VCaP (cell line): Measurements from ENCODE around the gene MS4A5.

Experiments
- H3K27ac ChIP-seq: fragments of 450-650 bp; 2 replicates; pipeline ENCODE4 v1.5.1; 2017
- TF ChIP-seq, protein P1 (sequence below): fragments of 450-650 bp; conservative IDR thresholded peaks from 2 replicates; pipeline ENCODE4 v1.5.1; 2017; ENCODE audit warnings: mild to moderate bottlenecking, moderate library complexity

Gene MS4A5, protein sequence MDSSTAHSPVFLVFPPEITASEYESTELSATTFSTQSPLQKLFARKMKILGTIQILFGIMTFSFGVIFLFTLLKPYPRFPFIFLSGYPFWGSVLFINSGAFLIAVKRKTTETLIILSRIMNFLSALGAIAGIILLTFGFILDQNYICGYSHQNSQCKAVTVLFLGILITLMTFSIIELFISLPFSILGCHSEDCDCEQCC

DNA sequence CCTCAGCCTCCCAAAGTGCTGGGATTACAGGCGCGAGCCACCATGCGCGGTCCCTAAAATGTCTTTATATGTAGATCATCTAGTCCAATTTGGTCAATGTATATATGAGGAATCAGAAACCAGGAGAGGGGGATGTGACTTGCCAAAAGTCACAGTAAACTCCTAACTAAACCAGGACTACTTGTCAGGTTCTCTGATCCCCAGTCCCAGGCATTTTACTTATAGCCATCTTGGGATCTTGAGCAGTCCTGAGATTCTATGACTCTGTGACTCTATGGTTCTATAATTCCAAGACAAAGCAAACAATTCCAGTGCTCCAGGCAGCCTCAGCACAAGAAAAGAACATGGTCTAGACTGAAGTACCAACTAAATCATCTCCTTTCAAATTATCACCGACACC lies at the start of gene MS4A5:
MS4A5 (plus strand) TSS at position 301 of the 400 bp plus-strand sequence. CDS start 103 bp downstream, outside the sequence.
- no peak within 1 kb of the TSS for H3K27ac ChIP-seq
- TF ChIP-seq, protein P1, sequence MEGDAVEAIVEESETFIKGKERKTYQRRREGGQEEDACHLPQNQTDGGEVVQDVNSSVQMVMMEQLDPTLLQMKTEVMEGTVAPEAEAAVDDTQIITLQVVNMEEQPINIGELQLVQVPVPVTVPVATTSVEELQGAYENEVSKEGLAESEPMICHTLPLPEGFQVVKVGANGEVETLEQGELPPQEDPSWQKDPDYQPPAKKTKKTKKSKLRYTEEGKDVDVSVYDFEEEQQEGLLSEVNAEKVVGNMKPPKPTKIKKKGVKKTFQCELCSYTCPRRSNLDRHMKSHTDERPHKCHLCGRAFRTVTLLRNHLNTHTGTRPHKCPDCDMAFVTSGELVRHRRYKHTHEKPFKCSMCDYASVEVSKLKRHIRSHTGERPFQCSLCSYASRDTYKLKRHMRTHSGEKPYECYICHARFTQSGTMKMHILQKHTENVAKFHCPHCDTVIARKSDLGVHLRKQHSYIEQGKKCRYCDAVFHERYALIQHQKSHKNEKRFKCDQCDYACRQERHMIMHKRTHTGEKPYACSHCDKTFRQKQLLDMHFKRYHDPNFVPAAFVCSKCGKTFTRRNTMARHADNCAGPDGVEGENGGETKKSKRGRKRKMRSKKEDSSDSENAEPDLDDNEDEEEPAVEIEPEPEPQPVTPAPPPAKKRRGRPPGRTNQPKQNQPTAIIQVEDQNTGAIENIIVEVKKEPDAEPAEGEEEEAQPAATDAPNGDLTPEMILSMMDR, result no peak

DNA sequence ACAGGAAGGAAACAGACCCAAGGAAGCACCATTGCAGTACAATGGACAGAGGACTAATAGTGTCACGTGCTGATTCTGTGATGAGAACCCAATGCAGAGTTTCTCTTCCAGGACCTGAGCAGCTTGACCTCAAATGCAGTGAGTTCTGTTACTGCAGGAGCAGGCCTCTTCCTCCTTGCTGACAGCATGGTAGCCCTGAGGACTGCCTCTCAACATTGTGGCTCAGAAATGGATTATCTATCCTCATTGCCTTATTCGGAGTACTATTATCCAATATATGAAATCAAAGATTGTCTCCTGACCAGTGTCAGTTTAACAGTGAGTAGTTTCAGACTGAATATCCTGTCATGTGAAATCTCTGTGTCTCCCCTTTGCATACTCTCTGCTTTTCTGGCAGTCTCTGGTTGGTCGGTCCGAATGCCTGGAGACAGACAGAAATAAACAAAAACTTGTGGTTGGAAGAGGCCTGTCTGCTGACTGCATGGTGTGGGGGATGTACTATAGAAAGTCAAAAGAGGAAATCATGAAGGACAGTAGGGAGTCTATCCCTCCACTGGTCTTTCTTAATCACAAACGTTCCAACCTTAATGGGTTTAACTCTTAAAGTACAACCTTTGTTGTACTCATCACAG lies 40.0 kb upstream of the MS4A5 start:
- H3K27ac ChIP-seq, result no peak overlapping the region
- TF ChIP-seq, protein P1, result no peak

DNA sequence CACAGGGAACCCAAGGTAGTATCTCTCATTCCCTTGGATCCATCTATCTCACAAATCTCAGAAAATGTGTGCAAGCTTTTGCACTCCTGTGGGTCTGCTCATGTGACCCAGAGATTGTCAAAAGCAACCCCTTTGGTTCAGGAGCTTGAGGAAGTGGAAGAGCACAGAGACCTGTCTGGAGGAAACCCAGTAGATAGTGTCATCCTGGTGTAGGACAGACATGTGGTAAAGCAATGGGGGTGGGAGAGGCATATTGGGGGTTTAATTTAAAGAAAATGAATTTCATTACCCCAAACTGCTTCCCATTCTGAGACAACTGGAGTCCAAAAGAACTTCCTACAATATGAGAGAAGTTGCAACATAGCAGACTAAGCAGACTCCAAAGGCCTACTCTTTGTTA lies 39.0 kb upstream of the MS4A5 start:
- TF ChIP-seq, protein P1, result no peak
- H3K27ac ChIP-seq, result no peak overlapping the region

DNA sequence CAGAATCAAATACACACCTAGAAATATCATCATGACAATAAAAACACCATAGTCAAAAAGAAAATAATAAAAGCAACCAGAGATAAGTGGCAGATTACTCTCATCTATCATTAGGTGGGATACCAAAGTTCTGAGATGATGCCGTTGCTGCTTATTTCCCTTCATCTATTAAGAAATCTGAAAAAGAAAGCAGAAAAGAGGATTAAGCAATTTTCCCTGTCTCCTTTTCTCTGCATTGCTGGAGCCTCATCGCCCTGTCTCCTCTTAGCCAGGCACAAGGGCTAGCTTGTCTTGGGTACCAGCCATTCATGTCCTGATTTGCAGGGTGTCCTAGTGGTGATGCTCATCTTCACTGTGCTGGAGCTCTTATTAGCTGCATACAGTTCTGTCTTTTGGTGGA lies 37.0 kb upstream of the MS4A5 start:
- TF ChIP-seq, protein P1, result no peak
- no peak overlapping the region for H3K27ac ChIP-seq

DNA sequence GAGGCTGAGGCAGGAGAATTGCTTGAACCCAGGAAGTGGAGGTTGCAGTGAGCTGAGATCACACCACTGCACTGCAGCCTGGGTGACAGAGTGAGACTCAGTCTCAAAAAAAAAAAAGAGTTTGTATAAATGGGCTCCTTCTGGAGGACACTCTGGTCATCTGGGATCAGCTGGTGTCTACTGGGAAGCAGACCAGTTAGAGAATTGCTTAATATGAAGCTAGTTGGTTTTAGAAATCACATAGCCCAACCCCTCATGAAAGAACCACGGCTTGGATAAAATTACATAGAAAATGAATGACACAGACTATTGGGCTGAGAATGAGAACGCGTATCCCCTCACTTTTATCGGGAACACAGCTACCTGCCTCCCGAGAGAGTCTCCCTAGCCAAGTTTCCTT lies 36.4 kb upstream of the MS4A5 start:
- TF ChIP-seq, protein P1, result no peak
- H3K27ac ChIP-seq, result no peak overlapping the region

DNA sequence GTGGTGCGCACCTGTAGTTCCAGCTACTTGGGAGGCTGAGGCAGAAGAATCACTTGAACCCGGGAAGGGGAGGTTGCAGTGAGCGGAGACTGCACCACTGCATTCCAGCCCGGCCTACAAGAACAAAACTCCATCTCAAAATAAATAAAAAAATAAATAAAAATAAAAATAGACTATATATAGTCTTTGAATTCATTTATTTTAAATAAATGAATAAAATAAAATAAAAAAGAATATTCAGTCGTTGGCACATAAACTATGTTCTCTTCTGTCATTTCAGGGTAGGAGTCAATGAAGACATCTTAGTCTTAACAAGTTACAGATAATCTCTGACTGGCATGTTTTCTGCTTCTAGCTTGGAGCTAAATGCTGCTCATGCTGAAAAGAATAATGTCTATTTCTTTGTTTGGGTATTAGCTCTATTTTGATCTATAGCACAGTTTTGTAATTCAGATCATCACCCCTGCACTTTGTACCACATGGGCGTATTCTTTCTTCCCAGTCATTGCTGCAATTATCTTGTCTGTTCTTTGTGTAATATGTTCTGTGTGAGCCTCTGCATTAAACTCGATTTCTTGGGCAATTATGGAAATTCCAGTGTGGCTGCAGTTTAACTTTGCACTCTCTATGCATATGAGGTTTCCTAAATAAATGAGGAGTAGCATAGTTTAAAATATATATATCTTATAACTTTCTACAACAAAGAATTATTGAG lies 34.5 kb upstream of the MS4A5 start:
- TF ChIP-seq, protein P1, result no peak
- no peak overlapping the region for H3K27ac ChIP-seq

DNA sequence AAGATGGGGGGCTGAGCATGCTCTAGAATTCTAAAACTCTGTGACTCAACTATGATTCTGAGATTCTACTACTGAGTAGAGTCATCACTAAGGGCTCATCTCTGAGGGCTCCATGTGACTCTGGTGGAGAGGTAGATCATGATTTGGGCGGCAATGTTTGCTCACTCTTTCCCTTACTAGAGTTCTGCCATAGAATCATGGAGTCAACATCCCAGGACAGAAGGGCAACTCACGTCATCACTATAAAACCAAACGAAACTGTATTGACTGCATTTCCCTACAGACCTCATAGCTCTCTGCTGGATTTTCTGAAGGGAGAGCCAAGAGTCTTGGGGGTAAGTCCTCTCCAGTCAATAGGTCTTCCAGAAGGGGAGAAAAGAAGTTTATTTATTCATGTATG lies 33.0 kb upstream of the MS4A5 start, which contains the start of gene MS4A14:
MS4A14 (plus strand) TSS at position 78 of the 400 bp plus-strand sequence; CDS start at position 198, 120 bp downstream.
- no peak within 1 kb of the TSS for H3K27ac ChIP-seq

More for the DNA sequence above, 33.0 kb upstream of the MS4A5 start, which contains the start of gene MS4A14:
- TF ChIP-seq, protein P1, result no peak
